ENCODE results near the gene ADGRD1. TPM values are rescaled to one million over a fixed set of nuclear protein-coding genes. Genes with fewer than 3 reads are reported as not detected.

Gene ADGRD1
- total RNA-seq, 2 experiments from 2014 or later, result 0.64 to 1.0 TPM

DNA sequence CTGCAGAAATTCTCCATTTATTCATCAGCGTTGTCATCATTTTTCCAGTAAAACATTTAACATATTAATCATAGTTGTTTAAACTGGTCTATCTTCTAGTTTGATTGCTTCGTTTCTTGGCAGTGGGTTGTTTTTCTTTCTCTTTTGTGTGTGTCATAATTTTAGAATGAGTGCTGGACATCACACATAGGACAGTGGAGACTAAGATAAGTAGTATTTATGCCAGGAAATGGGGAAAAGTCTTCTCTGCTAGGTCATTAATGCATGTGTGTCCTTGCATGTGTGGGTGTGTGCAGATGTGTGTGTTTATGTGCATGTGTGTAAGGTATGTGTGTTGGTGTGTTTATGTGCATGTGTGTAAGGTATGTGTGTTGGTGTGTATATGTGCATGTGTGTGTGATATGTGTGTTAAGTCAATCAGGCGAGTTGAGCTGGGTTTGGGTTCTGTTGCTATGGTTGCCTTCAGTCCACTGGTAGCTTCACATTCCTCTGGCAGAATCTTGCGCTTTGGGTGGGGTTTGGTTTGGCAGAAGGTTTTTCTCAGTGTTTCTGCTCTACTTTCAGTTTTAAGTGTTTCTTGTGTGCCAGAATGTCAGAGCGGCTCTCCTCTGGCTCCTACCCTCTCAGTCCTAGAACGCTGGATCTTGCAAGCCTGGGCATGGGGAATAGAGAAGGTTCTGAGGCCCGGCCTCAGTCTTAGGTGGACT lies 7.8 kb upstream of the ADGRD1 start:
- no peak for DNase-seq
- no peaks in the 10 kb centered on the region for H3K4me1 Mint-ChIP-seq (ENCODE audit: low read depth)
- CTCF ChIA-PET, result no interaction called here
- peaks cover 25% of the 10 kb centered on the region for H3K27me3 Mint-ChIP-seq
- peaks cover 27% of the 10 kb centered on the region for H3K9me3 Mint-ChIP-seq
- H3K27ac Mint-ChIP-seq, result no peak overlapping the region
- peaks cover 8% of the 10 kb centered on the region for H3K36me3 Mint-ChIP-seq
- H3K4me3 Mint-ChIP-seq, result no peak overlapping the region
- intact Hi-C loops (cut with micrococcal nuclease), result no loop called here
- POLR2A ChIA-PET, result no interaction called here

DNA sequence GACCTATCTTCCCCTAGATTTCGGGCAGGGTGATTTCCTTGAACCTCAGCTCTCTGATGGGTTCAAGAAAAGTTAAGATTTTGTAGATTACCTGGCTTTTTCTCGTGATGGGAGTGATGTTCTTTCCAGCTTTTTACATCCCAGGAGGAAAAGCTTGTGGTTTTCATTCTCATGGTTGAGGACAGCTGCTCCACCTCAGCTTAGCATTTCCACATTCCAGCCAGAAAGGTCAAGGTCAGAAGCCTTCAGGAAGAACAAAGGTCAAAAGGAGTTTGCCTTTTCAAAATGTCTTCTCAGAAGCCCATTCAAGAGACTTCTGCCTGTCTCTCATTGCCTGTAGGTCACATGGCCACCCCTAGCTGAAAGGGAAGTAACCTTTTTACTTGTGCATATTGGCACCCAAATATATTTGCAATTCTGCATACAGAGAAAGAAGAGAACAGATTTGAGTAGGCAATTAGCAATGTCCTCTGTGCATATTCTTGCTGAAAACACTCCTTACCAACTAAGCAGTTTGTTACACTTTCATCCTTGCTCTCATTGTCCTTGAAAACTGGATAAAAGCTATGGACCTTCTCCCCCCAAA lies 6.6 kb upstream of the ADGRD1 start:
- no peak for DNase-seq
- intact Hi-C loops (cut with micrococcal nuclease), result no loop called here
- no peak overlapping the region for H3K27ac Mint-ChIP-seq
- H3K4me3 Mint-ChIP-seq, result no peak overlapping the region
- peaks cover 23% of the 10 kb centered on the region for H3K9me3 Mint-ChIP-seq
- ChIA-PET CTCF (no interaction called here), POLR2A (no interaction called here)
- H3K4me1 Mint-ChIP-seq (ENCODE audit: low read depth), result no peaks in the 10 kb centered on the region
- H3K36me3 Mint-ChIP-seq, result peaks cover 8% of the 10 kb centered on the region
- peaks cover 23% of the 10 kb centered on the region for H3K27me3 Mint-ChIP-seq

DNA sequence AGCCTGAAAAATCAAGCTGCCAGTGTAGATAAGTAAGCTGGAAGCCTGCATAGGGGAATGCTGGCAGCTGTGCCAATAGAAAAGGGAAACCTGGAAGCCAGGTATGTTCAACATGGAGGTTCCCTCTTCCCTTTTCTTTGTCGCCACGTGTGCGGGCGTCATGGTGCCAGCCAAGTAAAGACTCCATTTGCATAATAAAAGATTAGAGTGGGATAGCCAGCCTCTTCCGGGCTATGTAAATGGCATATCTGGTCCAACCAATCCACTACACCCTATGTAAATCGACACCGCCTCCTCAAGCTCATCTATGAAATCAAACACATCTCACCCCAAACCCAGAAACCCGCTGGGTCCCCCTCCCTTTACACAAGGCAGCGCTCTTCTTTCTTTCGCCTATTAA lies 5.6 kb upstream of the ADGRD1 start:
- Mint-ChIP-seq H3K4me1 (ENCODE audit: low read depth) (no peaks in the 10 kb centered on the region), H3K4me3 (no peak overlapping the region), H3K27ac (no peak overlapping the region), H3K36me3 (peaks cover 8% of the 10 kb centered on the region), H3K9me3 (peaks cover 21% of the 10 kb centered on the region), H3K27me3 (peaks cover 28% of the 10 kb centered on the region)
- no peak for DNase-seq
- POLR2A ChIA-PET, result no interaction called here
- intact Hi-C loops (cut with micrococcal nuclease), result no loop called here
- CTCF ChIA-PET, result interaction anchor here (0.5 kb wide), 1 partner anchor 415 kb away, joined by 3 read pairs; no protein-coding TSS in a partner anchor

DNA sequence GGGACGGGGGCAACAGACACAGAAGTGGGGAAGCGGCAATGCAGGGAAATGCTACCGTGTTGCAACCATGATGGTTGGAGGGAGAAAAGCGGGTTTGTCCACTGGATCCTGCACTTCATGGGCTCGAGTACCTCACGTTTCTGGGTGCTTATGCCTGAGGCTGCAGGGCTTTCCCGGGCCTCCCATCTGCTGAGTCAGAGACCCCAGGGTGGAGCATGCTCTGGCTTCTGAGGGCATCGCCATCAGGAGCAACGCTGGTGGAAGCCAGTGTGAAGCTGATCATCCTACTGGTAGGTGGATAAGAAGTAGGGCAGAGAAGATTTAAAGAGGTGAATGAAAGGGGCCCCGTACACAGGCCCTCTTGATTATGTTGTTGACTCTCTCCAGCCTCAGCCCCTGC lies 5.0 kb upstream of the ADGRD1 start:
- Mint-ChIP-seq H3K9me3 (peaks cover 21% of the 10 kb centered on the region), H3K27me3 (peaks cover 32% of the 10 kb centered on the region), H3K4me1 (ENCODE audit: low read depth) (peaks cover 2% of the 10 kb centered on the region), H3K4me3 (no peak overlapping the region), H3K27ac (no peak overlapping the region), H3K36me3 (peaks cover 8% of the 10 kb centered on the region)
- intact Hi-C loops (cut with micrococcal nuclease), result no loop called here
- POLR2A ChIA-PET, result no interaction called here
- CTCF ChIA-PET, result no interaction called here
- DNase-seq, result no peak

DNA sequence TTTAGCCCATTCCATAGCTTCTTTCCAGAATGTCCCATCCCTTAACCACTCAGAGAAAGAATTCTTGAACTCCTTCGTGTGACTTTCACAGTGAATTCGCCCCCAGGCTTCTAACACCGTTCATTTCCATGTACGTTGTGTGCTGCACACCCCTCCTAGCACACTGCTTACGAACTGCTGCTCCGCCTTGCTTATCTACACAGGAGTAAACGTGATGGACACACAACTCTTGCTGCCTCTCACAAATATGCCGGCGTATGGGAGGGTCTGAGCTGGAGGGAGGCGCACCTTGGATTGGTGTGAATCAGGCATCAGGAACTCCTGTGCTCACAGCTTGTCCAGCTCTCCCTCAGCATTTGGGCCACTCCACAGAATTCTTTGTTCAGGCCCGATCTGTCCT lies 3.9 kb upstream of the ADGRD1 start:
- H3K27me3 Mint-ChIP-seq, result peaks cover 32% of the 10 kb centered on the region
- H3K4me3 Mint-ChIP-seq, result no peak overlapping the region
- intact Hi-C loops (cut with micrococcal nuclease), result no loop called here
- peaks cover 8% of the 10 kb centered on the region for H3K36me3 Mint-ChIP-seq
- H3K4me1 Mint-ChIP-seq (ENCODE audit: low read depth), result peaks cover 4% of the 10 kb centered on the region
- DNase-seq, result no peak
- peaks cover 13% of the 10 kb centered on the region for H3K9me3 Mint-ChIP-seq
- ChIA-PET CTCF (no interaction called here), POLR2A (no interaction called here)
- H3K27ac Mint-ChIP-seq, result no peak overlapping the region

- H3K9me3 Mint-ChIP-seq, result no peaks in the 10 kb centered on the region
- peaks cover 4% of the 10 kb centered on the region for H3K4me1 Mint-ChIP-seq (ENCODE audit: low read depth)
- CTCF ChIA-PET, result no interaction called here
- no peak overlapping the region for H3K27ac Mint-ChIP-seq
- H3K36me3 Mint-ChIP-seq, result no peaks in the 10 kb centered on the region
- POLR2A ChIA-PET, result no interaction called here
- DNase-seq, result no peak
- intact Hi-C loops (cut with micrococcal nuclease), result no loop called here
- H3K4me3 Mint-ChIP-seq, result no peak overlapping the region
- peaks cover 30% of the 10 kb centered on the region for H3K27me3 Mint-ChIP-seq
These were observed 2.1 kb upstream of the ADGRD1 start for GRCh38 chr12:130951636-130952035.

GRCh38 chr12:130952171-130952954 lies 1.3 kb upstream of the ADGRD1 start:
- ChIA-PET CTCF (interaction anchor here (0.7 kb wide), 1 partner anchor 56 kb away, joined by 3 read pairs; no protein-coding TSS in a partner anchor), POLR2A (no interaction called here)
- Mint-ChIP-seq H3K4me1 (ENCODE audit: low read depth) (peaks cover 4% of the 10 kb centered on the region), H3K4me3 (no peak overlapping the region), H3K27ac (no peak overlapping the region), H3K27me3 (peaks cover 24% of the 10 kb centered on the region), H3K9me3 (no peaks in the 10 kb centered on the region), H3K36me3 (no peaks in the 10 kb centered on the region)
- intact Hi-C loops (cut with micrococcal nuclease), result no loop called here
- no peak for DNase-seq

- no peak for DNase-seq
- H3K9me3 Mint-ChIP-seq, result no peaks in the 10 kb centered on the region
- H3K27me3 Mint-ChIP-seq, result peaks cover 23% of the 10 kb centered on the region
- no peaks in the 10 kb centered on the region for H3K36me3 Mint-ChIP-seq
- peaks cover 4% of the 10 kb centered on the region for H3K4me1 Mint-ChIP-seq (ENCODE audit: low read depth)
- ChIA-PET POLR2A (no interaction called here), CTCF (no interaction called here)
- no peak overlapping the region for H3K4me3 Mint-ChIP-seq
- no peak overlapping the region for H3K27ac Mint-ChIP-seq
- intact Hi-C loops (cut with micrococcal nuclease), result no loop called here
These were observed 781 bp downstream of the ADGRD1 start for GRCh38 chr12:130954544-130954831.

DNA sequence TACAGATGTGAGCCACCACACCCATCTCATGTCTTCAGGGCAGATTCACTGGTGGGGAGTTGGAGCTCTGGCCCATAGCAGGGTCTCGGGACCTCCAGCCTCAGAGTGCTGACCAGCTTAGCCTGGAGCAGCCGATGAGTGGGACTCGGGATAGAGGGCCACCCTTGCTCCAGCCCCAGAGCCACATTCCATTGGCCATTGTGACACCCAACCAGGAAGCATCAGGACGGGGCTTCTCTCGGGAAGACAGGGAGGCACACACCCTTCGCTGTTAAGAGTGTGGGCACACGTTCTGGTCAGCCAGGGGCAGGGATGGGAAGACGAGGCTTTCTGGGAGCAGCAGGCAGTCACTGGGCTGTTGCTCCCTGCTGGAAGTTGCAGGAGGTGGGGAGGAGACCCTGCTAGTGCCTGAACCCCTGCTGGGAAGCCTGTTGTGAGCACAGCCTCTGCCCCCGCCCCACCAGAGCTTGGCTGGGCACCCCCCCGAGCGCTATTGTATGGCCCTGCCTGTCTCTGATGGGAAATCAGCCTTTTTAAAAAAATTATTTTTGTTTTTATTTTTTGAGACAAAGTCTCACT lies 1.6 kb downstream of the ADGRD1 start:
- Mint-ChIP-seq H3K27me3 (peaks cover 17% of the 10 kb centered on the region), H3K4me3 (no peak overlapping the region), H3K9me3 (no peaks in the 10 kb centered on the region), H3K27ac (no peak overlapping the region), H3K36me3 (no peaks in the 10 kb centered on the region), H3K4me1 (ENCODE audit: low read depth) (peaks cover 4% of the 10 kb centered on the region)
- intact Hi-C loops (cut with micrococcal nuclease), result no loop called here
- ChIA-PET CTCF (no interaction called here), POLR2A (no interaction called here)
- no peak for DNase-seq

DNA sequence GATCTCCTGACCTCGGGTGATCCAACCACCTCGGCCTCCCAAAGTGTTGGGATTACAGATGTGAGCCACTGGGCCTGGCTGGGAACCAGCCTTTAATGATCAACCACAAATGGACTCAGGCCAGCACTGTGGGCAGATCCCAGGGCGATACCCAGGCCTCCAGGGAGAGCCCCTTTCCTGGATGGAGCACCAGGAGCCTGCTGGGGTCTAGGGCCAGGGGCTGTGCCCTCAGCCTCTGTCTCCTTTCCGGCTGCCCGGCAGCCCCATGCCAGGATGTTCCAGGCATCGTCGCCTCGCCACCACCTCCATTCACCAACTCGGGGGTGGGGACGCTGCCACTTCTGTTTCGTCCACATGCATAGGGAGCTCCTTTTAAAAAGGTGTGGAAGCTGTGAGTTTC lies 2.3 kb downstream of the ADGRD1 start:
- ChIA-PET POLR2A (no interaction called here), CTCF (no interaction called here)
- intact Hi-C loops (cut with micrococcal nuclease), result no loop called here
- Mint-ChIP-seq H3K9me3 (no peaks in the 10 kb centered on the region), H3K36me3 (no peaks in the 10 kb centered on the region), H3K4me1 (ENCODE audit: low read depth) (peaks cover 4% of the 10 kb centered on the region), H3K27ac (no peak overlapping the region), H3K27me3 (peaks cover 20% of the 10 kb centered on the region), H3K4me3 (no peak overlapping the region)
- DNase-seq, result no peak

- intact Hi-C loops (cut with micrococcal nuclease), result no loop called here
- POLR2A ChIA-PET, result no interaction called here
- no peak overlapping the region for H3K4me3 Mint-ChIP-seq
These were observed 3.0 kb downstream of the ADGRD1 start for GRCh38 chr12:130956456-130957303.

GRCh38 chr12:130957304-130957621 lies 3.6 kb downstream of the ADGRD1 start:
- Mint-ChIP-seq H3K4me3 (no peak overlapping the region), H3K27ac (no peak overlapping the region), H3K27me3 (peaks cover 20% of the 10 kb centered on the region), H3K9me3 (no peaks in the 10 kb centered on the region), H3K4me1 (ENCODE audit: low read depth) (peaks cover 4% of the 10 kb centered on the region), H3K36me3 (no peaks in the 10 kb centered on the region)
- ChIA-PET POLR2A (no interaction called here), CTCF (no interaction called here)
- no peak for DNase-seq
- intact Hi-C loops (cut with micrococcal nuclease), result no loop called here

More at GRCh38 chr12:130956456-130957303, 3.0 kb downstream of the ADGRD1 start:
- Mint-ChIP-seq H3K4me1 (ENCODE audit: low read depth) (peaks cover 4% of the 10 kb centered on the region), H3K27me3 (peaks cover 20% of the 10 kb centered on the region), H3K36me3 (no peaks in the 10 kb centered on the region), H3K9me3 (no peaks in the 10 kb centered on the region), H3K27ac (no peak overlapping the region)
- CTCF ChIA-PET, result no interaction called here
- DNase-seq, result no peak
